DOHH2 (cell line): Measurements from ENCODE around the gene CDH12.

Experiments
- EZH2phosphoT487 ChIP-seq: fragments of 200-600 bp; sonication (generic); IDR thresholded peaks from 2 replicates; pipeline ENCODE4 v1.6.1; 2017; ENCODE audit warnings: borderline replicate concordance, mild to moderate bottlenecking, antibody characterized with exemption, low read length, moderate library complexity, mixed read lengths
- TF ChIP-seq, protein P1 (sequence below): fragments of 200-600 bp; sonication (generic); IDR thresholded peaks from one replicate; pipeline ENCODE4 v1.5.1; 2014; ENCODE audit warnings: antibody characterized with exemption, mild to moderate bottlenecking, low read depth, low read length; ENCODE audit not compliant: poor library complexity, severe bottlenecking

DNA sequence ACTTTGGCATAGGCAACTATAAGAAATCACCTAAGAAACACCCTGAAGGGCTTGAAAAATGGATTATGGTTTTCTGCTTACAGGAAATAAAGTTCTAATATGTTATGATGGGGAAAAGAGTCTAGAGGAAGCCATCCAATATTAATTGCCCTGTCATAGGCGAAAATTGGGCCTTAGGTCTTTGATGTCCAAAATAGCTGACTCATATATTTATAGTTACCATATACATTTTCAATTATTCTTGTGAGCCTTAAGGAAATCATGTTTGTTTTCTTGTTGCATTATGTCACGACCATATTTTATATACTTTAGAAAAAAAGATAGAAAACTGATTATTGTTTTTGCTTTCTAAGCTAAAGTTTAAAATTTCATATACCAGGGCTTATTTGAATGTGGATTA is 509.1 kb downstream of the CDH12 start:
- TF ChIP-seq, protein P1, sequence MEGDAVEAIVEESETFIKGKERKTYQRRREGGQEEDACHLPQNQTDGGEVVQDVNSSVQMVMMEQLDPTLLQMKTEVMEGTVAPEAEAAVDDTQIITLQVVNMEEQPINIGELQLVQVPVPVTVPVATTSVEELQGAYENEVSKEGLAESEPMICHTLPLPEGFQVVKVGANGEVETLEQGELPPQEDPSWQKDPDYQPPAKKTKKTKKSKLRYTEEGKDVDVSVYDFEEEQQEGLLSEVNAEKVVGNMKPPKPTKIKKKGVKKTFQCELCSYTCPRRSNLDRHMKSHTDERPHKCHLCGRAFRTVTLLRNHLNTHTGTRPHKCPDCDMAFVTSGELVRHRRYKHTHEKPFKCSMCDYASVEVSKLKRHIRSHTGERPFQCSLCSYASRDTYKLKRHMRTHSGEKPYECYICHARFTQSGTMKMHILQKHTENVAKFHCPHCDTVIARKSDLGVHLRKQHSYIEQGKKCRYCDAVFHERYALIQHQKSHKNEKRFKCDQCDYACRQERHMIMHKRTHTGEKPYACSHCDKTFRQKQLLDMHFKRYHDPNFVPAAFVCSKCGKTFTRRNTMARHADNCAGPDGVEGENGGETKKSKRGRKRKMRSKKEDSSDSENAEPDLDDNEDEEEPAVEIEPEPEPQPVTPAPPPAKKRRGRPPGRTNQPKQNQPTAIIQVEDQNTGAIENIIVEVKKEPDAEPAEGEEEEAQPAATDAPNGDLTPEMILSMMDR = no peak
- no peak for TF ChIP-seq EZH2phosphoT487
